ENCODE results near the gene ATCAY. TPM values are rescaled to one million over a fixed set of nuclear protein-coding genes. Genes with fewer than 3 reads are reported as not detected.
"Not testable (repeated sequence)": the region's sequence is repeated elsewhere in the genome, so short reads cannot be mapped to it uniquely, and the experiment has no call there.

The ATCAY gene
- total and polyA plus RNA-seq, 7 donors = 1.5 to 3.8 (median 2.1) TPM; not detected in 2

GRCh38 chr19:3932931-3933810 lies 52.7 kb downstream of the ATCAY start, which contains the start of gene NMRK2:
Gene NMRK2 (plus strand): TSS chr19:3933069. CDS start chr19:3933672, 603 bp downstream.
- no peak for TF ChIP-seq POLR2A (IDR thresholded peaks at IDR 0.05)
- no peak for TF ChIP-seq CTCF (IDR thresholded peaks at IDR 0.05)
- no peak for TF ChIP-seq POLR2AphosphoS5 (IDR thresholded peaks at IDR 0.05)
- no peak for TF ChIP-seq EP300 (IDR thresholded peaks at IDR 0.05)
- 4 to 10% methylated on average over 51 of the region's 51 CpGs for WGBS, 2 donors
- Histone ChIP-seq H3K36me3 (no peaks in the 10 kb centered on the region), H3K27me3 (peaks cover 8 to 26% (median 16%) of the 10 kb centered on the region in 3 donors), H3K4me3 (no peak within 1 kb of the TSS), H3K9me3 (no peaks in the 10 kb centered on the region), H3K27ac (no peak within 1 kb of the TSS), H3K4me1 (peaks cover 0 to 11% (median 9%) of the 10 kb centered on the region in 4 donors)
- no peak for DNase-seq
- intact Hi-C loops (cut with DNase I) = no loop called here

GRCh38 chr19:3936506-3937442 lies 56.3 kb downstream of the ATCAY start:
- peaks cover 0 to 11% (median 9%) of the 10 kb centered on the region in 4 donors for H3K4me1 ChIP-seq
- H3K4me3 ChIP-seq = no peak overlapping the region
- WGBS, 2 donors = 72 to 84% methylated on average over 27 of the region's 29 CpGs
- no peak overlapping the region for H3K27ac ChIP-seq
- no peaks in the 10 kb centered on the region for H3K9me3 ChIP-seq
- no peak for TF ChIP-seq EP300 (IDR thresholded peaks at IDR 0.05)
- no peak for TF ChIP-seq POLR2AphosphoS5 (IDR thresholded peaks at IDR 0.05)
- TF ChIP-seq CTCF (IDR thresholded peaks at IDR 0.05) = no peak
- no peak for TF ChIP-seq POLR2A (IDR thresholded peaks at IDR 0.05)
- H3K27me3 ChIP-seq = peaks cover 8 to 26% (median 16%) of the 10 kb centered on the region in 3 donors
- H3K36me3 ChIP-seq = no peaks in the 10 kb centered on the region
- intact Hi-C loops (cut with DNase I) = no loop called here
- DNase-seq = no peak

GRCh38 chr19:3938300-3938950 lies 57.9 kb downstream of the ATCAY start:
- H3K36me3 ChIP-seq; H3K27ac ChIP-seq; DNase-seq; H3K4me3 ChIP-seq; intact Hi-C loops (cut with DNase I); H3K4me1 ChIP-seq; H3K9me3 ChIP-seq: not testable (repeated sequence)
- WGBS, 2 donors = 89 to 92% methylated on average over 22 of the region's 22 CpGs
- peaks cover 5 to 16% (median 11%) of the 10 kb centered on the region in 3 donors for H3K27me3 ChIP-seq

- intact Hi-C loops (cut with DNase I) = no loop called here
- Histone ChIP-seq H3K9me3 (no peaks in the 10 kb centered on the region), H3K4me1 (no peaks in the 10 kb centered on the region), H3K4me3 (no peak overlapping the region), H3K27ac (no peak overlapping the region), H3K27me3 (no peaks in the 10 kb centered on the region), H3K36me3 (no peaks in the 10 kb centered on the region)
- no peak for TF ChIP-seq CTCF (IDR thresholded peaks at IDR 0.05)
- TF ChIP-seq POLR2AphosphoS5 (IDR thresholded peaks at IDR 0.05) = no peak
- no peak for TF ChIP-seq EP300 (IDR thresholded peaks at IDR 0.05)
- no peak for TF ChIP-seq POLR2A (IDR thresholded peaks at IDR 0.05)
- 83 to 85% methylated on average over 8 of the region's 8 CpGs for WGBS, 2 donors
- DNase-seq = no peak
These were observed 62.4 kb downstream of the ATCAY start for GRCh38 chr19:3942790-3943409.
